BJ (cell line): Measurements from ENCODE around the gene RHOV. TPM values are rescaled to one million over a fixed set of nuclear protein-coding genes. Genes with fewer than 3 reads are reported as not detected.
A peak's percentile ranks its signal among the peaks of the same experiment; 100 is the strongest.

Source experiments
- CTCF ChIA-PET: fragments of 350-600 bp; formaldehyde crosslinking; extraction: SDS; loops from one replicate; lab custom pipeline; 2021; ENCODE audit warnings: antibody characterized with exemption, inconsistent platforms; lab: Yijun Ruan, JAX
- POLR2A ChIA-PET: fragments of 300-600 bp; sonication (Branson Sonifier 250); formaldehyde crosslinking; extraction: SDS; loops from one replicate; lab custom pipeline; 2021; ENCODE audit warnings: antibody characterized with exemption; lab: Charles Lee
- DNase-seq: peaks from one replicate; pipeline ENCODE4 v3.0.0-alpha.2; 2011; ENCODE audit warnings: low read depth
- H3K27me3 ChIP-seq: 2 replicates; pipeline ENCODE4 v1.6.0; 2011; ENCODE audit warnings: low read length; ENCODE audit not compliant: control insufficient read depth, insufficient read depth
- H3K36me3 ChIP-seq: 2 replicates; pipeline ENCODE4 v1.5.1; 2011; ENCODE audit warnings: low read length; ENCODE audit not compliant: control insufficient read depth, insufficient read depth
- H3K4me3 ChIP-seq: 2 replicates; pipeline ENCODE4 v1.5.1; 2011; ENCODE audit warnings: low read depth, mild to moderate bottlenecking, control low read depth, low read length
- CTCF ChIP-seq: IDR thresholded peaks from 2 replicates; pipeline ENCODE4 v1.5.1; 2011; ENCODE audit warnings: low read depth, mild to moderate bottlenecking, control low read depth, inconsistent platforms, low read length, moderate library complexity; ENCODE audit not compliant: insufficient read depth
- polyA plus RNA-seq: library from polyadenylated mRNA; depleted of rRNA; stranded (reverse); fragments of >200 nt; gene quantifications from 2 replicates; pipeline ENCODE4 v1.2.3, GENCODE V29; 2011

The RHOV gene
- polyA plus RNA-seq, 1 experiment: 0.28 TPM

GRCh38 chr15:40845511-40846284, 28.3 kb downstream of the RHOV start:
- no peak for TF ChIP-seq CTCF
- Histone ChIP-seq H3K36me3 (no peaks in the 10 kb centered on the region), H3K4me3 (no peak overlapping the region), H3K27me3 (peaks cover 15% of the 10 kb centered on the region)
- no peak for DNase-seq
- ChIA-PET POLR2A (no interaction called here), CTCF (interaction anchor here (2.1 to 8.3 kb wide), 3 partner anchors 12 to 49 kb away, joined by 9 to 81 read pairs (median 14); partner anchors contain the start of gene VPS18)

- Histone ChIP-seq H3K27me3 (peaks cover 15% of the 10 kb centered on the region), H3K4me3 (no peak overlapping the region), H3K36me3 (no peaks in the 10 kb centered on the region)
- no peak for TF ChIP-seq CTCF
- POLR2A ChIA-PET: no interaction called here
- CTCF ChIA-PET: interaction anchor here (1.1 to 8.3 kb wide), 3 partner anchors 13 to 59 kb away, joined by 3 to 81 read pairs (median 14); partner anchors contain the start of gene VPS18
- no peak for DNase-seq
Observed at GRCh38 chr15:40845036-40845435, 29.0 kb downstream of the RHOV start.

GRCh38 chr15:40844696-40845030, 29.4 kb downstream of the RHOV start:
- CTCF ChIA-PET: interaction anchor here (1.1 to 8.3 kb wide), 4 partner anchors 10 to 59 kb away, joined by 3 to 81 read pairs (median 9); partner anchors contain the start of gene VPS18
- DNase-seq: no peak
- no peaks in the 10 kb centered on the region for H3K36me3 ChIP-seq
- peak overlapping the region; percentile 38 for H3K4me3 ChIP-seq
- peaks cover 15% of the 10 kb centered on the region for H3K27me3 ChIP-seq
- TF ChIP-seq CTCF: no peak
- POLR2A ChIA-PET: no interaction called here

GRCh38 chr15:40843885-40844695, 29.9 kb downstream of the RHOV start, which contains the start of gene SPINT1:
SPINT1 (plus strand) TSS chr15:40844048; CDS start chr15:40844555, 507 bp downstream.
- POLR2A ChIA-PET: interaction anchor here (0.6 kb wide), 1 partner anchor 18 kb away, joined by 3 read pairs; no protein-coding TSS in a partner anchor
- DNase-seq: no peak

More at GRCh38 chr15:40843885-40844695, 29.9 kb downstream of the RHOV start, which contains the start of gene SPINT1:
- Histone ChIP-seq H3K36me3 (no peaks in the 10 kb centered on the region), H3K27me3 (peaks cover 15% of the 10 kb centered on the region), H3K4me3 (peak within 1 kb of the TSS; percentile 38)
- CTCF ChIA-PET: interaction anchor here (1.1 to 8.3 kb wide), 5 partner anchors 11 to 80 kb away, joined by 3 to 81 read pairs (median 4); partner anchors contain the start of genes GCHFR and VPS18
- no peak for TF ChIP-seq CTCF
